ENCODE measurements around the gene KRTAP4-8.

DNA sequence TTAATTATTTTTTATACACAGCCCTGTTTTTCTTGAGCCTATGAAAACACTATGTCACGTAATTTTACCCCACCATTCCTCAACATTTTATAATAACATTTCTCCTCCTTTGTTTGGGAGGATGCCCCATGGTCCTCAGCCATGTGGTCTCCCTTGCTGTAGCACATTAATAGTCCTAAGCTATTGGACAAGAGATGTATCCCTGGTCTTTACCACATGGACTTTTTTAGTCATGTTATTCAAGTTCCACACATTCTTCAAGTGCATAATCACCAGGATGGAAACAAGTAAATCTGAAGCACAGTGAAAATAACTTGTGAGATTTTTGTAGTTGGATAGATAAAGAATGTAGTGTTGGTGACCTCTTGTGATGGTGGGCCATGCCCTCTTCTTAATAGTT, 36.0 kb downstream of the KRTAP4-8 start:
- TF ChIP-seq, protein P1, sequence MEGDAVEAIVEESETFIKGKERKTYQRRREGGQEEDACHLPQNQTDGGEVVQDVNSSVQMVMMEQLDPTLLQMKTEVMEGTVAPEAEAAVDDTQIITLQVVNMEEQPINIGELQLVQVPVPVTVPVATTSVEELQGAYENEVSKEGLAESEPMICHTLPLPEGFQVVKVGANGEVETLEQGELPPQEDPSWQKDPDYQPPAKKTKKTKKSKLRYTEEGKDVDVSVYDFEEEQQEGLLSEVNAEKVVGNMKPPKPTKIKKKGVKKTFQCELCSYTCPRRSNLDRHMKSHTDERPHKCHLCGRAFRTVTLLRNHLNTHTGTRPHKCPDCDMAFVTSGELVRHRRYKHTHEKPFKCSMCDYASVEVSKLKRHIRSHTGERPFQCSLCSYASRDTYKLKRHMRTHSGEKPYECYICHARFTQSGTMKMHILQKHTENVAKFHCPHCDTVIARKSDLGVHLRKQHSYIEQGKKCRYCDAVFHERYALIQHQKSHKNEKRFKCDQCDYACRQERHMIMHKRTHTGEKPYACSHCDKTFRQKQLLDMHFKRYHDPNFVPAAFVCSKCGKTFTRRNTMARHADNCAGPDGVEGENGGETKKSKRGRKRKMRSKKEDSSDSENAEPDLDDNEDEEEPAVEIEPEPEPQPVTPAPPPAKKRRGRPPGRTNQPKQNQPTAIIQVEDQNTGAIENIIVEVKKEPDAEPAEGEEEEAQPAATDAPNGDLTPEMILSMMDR (IDR thresholded peaks at IDR 0.05; ENCODE audit: low read depth, low read length, poor library complexity, severe bottlenecking): no peak
- TF ChIP-seq EZH2phosphoT487 (IDR thresholded peaks at IDR 0.05; ENCODE audit: borderline replicate concordance, low read length): no peak
